ENCODE data around the gene TNFRSF21. TPM values are rescaled to one million over a fixed set of nuclear protein-coding genes. Genes with fewer than 3 reads are reported as not detected.
"Not testable (repeated sequence)": the region's sequence is repeated elsewhere in the genome, so short reads cannot be mapped to it uniquely, and the experiment has no call there.

The TNFRSF21 gene
- total and polyA plus RNA-seq, 2 donors, result 10.7 to 30.2 TPM

DNA sequence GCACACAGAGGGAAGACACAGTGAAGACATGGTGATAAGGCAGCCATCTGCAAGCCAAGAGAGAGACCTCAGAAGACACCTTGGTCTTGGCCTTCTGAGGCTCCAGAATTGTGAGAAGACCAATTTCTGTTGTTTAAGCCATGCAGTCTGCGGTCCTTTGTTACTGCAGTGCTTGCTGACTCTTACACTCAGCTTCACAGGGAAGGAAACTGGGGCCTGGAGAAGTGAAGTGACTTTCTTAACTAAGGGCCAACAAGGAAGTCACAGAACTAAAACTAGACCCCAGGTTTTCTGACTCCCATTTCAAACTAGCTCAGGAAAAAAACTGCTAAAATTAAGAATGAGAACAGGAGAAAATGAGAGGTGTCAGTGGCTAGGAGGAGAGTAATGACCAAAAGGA is 74.3 kb downstream of the TNFRSF21 start:
- 100% methylated on average over 1 of the region's 1 CpG for WGBS
- Histone ChIP-seq H3K4me1 (ENCODE audit: control insufficient read depth in 2 of 2, insufficient read depth in 2 of 2, low read length in 2 of 2) (peaks cover 9 to 27% of the 10 kb centered on the region in 2 donors), H3K27me3 (ENCODE audit: control insufficient read depth in 2 of 2, insufficient read depth in 1 of 2, low read length in 1 of 2) (no peaks in the 10 kb centered on the region), H3K36me3 (ENCODE audit: control insufficient read depth in 2 of 2, insufficient read depth in 2 of 2, low read length in 1 of 2) (peaks cover 15 to 23% of the 10 kb centered on the region in 2 donors), H3K4me3 (ENCODE audit: low read length in 2 of 2) (no peak overlapping the region), H3K27ac (ENCODE audit: low read depth in 1 of 2, low read length in 1 of 2) (peak overlapping the region in 1 of 2 donors; percentile 38), H3K9me3 (ENCODE audit: control insufficient read depth in 2 of 2, insufficient read depth in 1 of 2, low read length in 1 of 2) (no peaks in the 10 kb centered on the region)
- peak in 1 of 9 donors; percentile 44 for DNase-seq (ENCODE audit: low read depth in 6 of 9, low spot score in 9 of 9)

- peaks cover 15 to 23% of the 10 kb centered on the region in 2 donors for H3K36me3 ChIP-seq (ENCODE audit: control insufficient read depth in 2 of 2, insufficient read depth in 2 of 2, low read length in 1 of 2)
- no peak overlapping the region for H3K4me3 ChIP-seq (ENCODE audit: low read length in 2 of 2)
- 97% methylated on average over 30 of the region's 30 CpGs for WGBS
These were observed 75.3 kb downstream of the TNFRSF21 start for GRCh38 chr6:47234266-47234933.

DNA sequence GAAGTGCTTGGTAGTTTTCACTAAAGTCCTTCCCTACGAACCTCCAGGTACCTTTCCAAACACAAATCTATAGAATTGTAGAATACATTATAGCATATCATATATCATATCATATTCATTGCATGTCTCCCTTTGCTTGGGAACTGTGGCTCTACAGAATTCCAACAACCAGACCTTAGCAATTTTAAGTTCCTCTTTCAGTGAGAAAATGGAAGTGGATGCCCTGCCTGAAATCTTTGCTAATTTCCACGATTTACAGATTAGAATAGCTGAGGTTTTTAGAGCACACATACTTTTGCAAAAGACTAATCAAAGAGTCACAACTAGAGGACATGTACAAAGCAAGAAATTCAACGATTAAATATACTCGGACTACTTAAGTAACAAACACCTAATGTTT is 78.6 kb downstream of the TNFRSF21 start:
- Histone ChIP-seq H3K4me1 (ENCODE audit: control insufficient read depth in 2 of 2, insufficient read depth in 2 of 2, low read length in 2 of 2) (peaks cover 9 to 11% of the 10 kb centered on the region in 2 donors), H3K9me3 (ENCODE audit: control insufficient read depth in 2 of 2, insufficient read depth in 1 of 2, low read length in 1 of 2) (no peaks in the 10 kb centered on the region)
- WGBS, result 94% methylated on average over 4 of the region's 4 CpGs

More at GRCh38 chr6:47234266-47234933, 75.3 kb downstream of the TNFRSF21 start:
- Histone ChIP-seq H3K4me1 (ENCODE audit: control insufficient read depth in 2 of 2, insufficient read depth in 2 of 2, low read length in 2 of 2) (peaks cover 9 to 19% of the 10 kb centered on the region in 2 donors), H3K27me3 (ENCODE audit: control insufficient read depth in 2 of 2, insufficient read depth in 1 of 2, low read length in 1 of 2) (no peaks in the 10 kb centered on the region), H3K27ac (ENCODE audit: low read depth in 1 of 2, low read length in 1 of 2) (peak overlapping the region in 1 of 2 donors; percentile 13), H3K9me3 (ENCODE audit: control insufficient read depth in 2 of 2, insufficient read depth in 1 of 2, low read length in 1 of 2) (no peaks in the 10 kb centered on the region)
- no peak for DNase-seq (ENCODE audit: low read depth in 6 of 9, low spot score in 9 of 9)

DNA sequence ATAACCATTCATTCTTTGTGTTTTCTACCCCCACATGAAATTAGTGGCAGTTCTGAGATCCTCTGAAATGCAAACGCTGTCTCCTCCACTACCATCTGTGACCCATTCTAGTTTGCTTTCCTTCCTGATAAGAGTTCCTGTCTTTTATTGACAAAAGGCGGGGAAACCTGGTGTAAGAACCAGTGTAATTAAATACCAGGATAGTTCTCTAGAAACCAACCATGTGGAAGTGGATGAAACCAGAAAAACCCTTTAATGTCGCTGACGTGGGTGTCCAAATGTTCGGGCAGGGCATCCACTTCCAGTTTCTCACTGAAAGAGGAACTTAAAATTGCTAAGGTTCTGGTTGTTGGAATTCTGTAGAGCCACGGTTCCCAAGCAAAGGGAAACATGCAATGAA is 79.1 kb downstream of the TNFRSF21 start:
- Histone ChIP-seq H3K27ac (ENCODE audit: low read depth in 1 of 2, low read length in 1 of 2) (no peak overlapping the region), H3K27me3 (ENCODE audit: control insufficient read depth in 2 of 2, insufficient read depth in 1 of 2, low read length in 1 of 2) (no peaks in the 10 kb centered on the region), H3K4me1 (ENCODE audit: control insufficient read depth in 2 of 2, insufficient read depth in 2 of 2, low read length in 2 of 2) (peaks cover 3 to 5% of the 10 kb centered on the region in 2 donors), H3K36me3 (ENCODE audit: control insufficient read depth in 2 of 2, insufficient read depth in 2 of 2, low read length in 1 of 2) (peaks cover 15 to 25% of the 10 kb centered on the region in 2 donors), H3K4me3 (ENCODE audit: low read length in 2 of 2) (no peak overlapping the region), H3K9me3 (ENCODE audit: control insufficient read depth in 2 of 2, insufficient read depth in 1 of 2, low read length in 1 of 2) (no peaks in the 10 kb centered on the region)
- 91% methylated on average over 6 of the region's 6 CpGs for WGBS
- DNase-seq (ENCODE audit: low read depth in 6 of 9, low spot score in 9 of 9), result no peak

More for the DNA sequence above, 78.6 kb downstream of the TNFRSF21 start:
- H3K36me3 ChIP-seq (ENCODE audit: control insufficient read depth in 2 of 2, insufficient read depth in 2 of 2, low read length in 1 of 2), result peaks cover 15 to 25% of the 10 kb centered on the region in 2 donors
- no peak overlapping the region for H3K27ac ChIP-seq (ENCODE audit: low read depth in 1 of 2, low read length in 1 of 2)
- no peaks in the 10 kb centered on the region for H3K27me3 ChIP-seq (ENCODE audit: control insufficient read depth in 2 of 2, insufficient read depth in 1 of 2, low read length in 1 of 2)
- no peak for DNase-seq (ENCODE audit: low read depth in 6 of 9, low spot score in 9 of 9)
- H3K4me3 ChIP-seq (ENCODE audit: low read length in 2 of 2), result no peak overlapping the region

DNA sequence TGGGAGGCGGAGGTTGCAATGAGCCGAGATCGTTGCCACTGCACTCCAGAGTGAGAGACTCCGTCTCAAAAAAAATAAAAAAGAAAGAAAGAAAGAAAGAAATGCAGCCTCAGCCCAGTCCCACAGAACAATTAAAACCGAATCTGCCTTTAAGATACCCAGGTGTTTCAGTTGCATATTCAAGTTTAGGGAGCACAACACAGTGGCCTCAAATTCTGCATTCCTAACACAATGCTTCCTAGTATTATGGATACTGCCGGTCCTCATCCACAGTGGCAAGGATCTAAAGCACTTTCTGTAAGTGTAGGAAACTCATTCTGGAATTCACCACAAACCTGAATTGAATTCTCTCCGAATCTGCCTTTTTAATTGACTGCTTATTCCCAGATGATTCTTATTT is 80.5 kb downstream of the TNFRSF21 start:
- Histone ChIP-seq H3K9me3 (ENCODE audit: control insufficient read depth in 2 of 2, insufficient read depth in 1 of 2, low read length in 1 of 2) (no peaks in the 10 kb centered on the region), H3K36me3 (ENCODE audit: control insufficient read depth in 2 of 2, insufficient read depth in 2 of 2, low read length in 1 of 2) (peaks cover 12 to 21% of the 10 kb centered on the region in 2 donors), H3K4me3 (ENCODE audit: low read length in 2 of 2) (no peak overlapping the region), H3K27me3 (ENCODE audit: control insufficient read depth in 2 of 2, insufficient read depth in 1 of 2, low read length in 1 of 2) (no peaks in the 10 kb centered on the region), H3K4me1 (ENCODE audit: control insufficient read depth in 2 of 2, insufficient read depth in 2 of 2, low read length in 2 of 2) (no peaks in the 10 kb centered on the region), H3K27ac (ENCODE audit: low read depth in 1 of 2, low read length in 1 of 2) (no peak overlapping the region)
- DNase-seq (ENCODE audit: low read depth in 6 of 9, low spot score in 9 of 9), result no peak
- WGBS, result 98% methylated on average over 7 of the region's 7 CpGs

DNA sequence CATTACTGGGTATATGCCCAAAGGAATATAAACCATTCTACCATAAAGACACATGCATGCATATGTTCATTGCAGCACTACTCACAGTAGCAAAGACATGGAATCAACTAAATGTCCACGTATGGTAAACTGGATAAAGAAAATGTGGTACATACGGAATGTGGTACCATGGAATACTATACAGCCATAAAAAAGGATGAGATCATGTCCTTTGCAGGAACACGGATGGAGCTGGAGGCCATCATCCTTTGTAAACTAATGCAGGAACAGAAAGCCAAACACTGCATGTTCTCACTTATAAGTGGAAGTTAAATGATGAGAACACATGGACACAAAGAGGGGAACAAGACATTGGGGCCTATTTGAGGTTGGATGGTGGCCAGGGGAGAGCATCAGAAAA is 81.6 kb downstream of the TNFRSF21 start:
- DNase-seq (ENCODE audit: low read depth in 6 of 9, low spot score in 9 of 9), result not testable (repeated sequence)
- peaks cover 9 to 16% of the 10 kb centered on the region in 2 donors for H3K36me3 ChIP-seq (ENCODE audit: control insufficient read depth in 2 of 2, insufficient read depth in 2 of 2, low read length in 1 of 2)
- WGBS, result 97% methylated on average over 3 of the region's 3 CpGs

DNA sequence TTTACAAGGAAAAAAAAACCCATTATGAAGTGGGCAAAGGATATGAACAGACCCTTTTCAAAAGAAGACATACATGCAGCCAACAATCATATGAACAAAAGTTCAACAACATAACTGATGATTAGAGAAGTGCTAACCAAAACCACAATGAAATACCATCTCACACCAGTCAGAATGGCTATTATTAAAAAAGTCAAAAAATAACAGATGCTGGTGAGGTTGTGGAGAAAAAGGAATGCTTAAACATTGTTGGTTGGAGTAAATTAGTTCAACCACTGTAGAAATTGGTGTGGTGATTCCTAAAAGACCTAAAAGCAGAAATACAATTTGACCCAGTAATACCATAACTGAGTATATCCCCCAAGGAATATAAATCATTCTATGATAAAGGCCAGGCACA is 86.5 kb downstream of the TNFRSF21 start:
- not testable (repeated sequence) for H3K9me3 ChIP-seq (ENCODE audit: control insufficient read depth in 2 of 2, insufficient read depth in 1 of 2, low read length in 1 of 2)

More for the DNA sequence above, 81.6 kb downstream of the TNFRSF21 start:
- H3K27ac ChIP-seq (ENCODE audit: low read depth in 1 of 2, low read length in 1 of 2); H3K4me3 ChIP-seq (ENCODE audit: low read length in 2 of 2); H3K4me1 ChIP-seq (ENCODE audit: control insufficient read depth in 2 of 2, insufficient read depth in 2 of 2, low read length in 2 of 2); H3K27me3 ChIP-seq (ENCODE audit: control insufficient read depth in 2 of 2, insufficient read depth in 1 of 2, low read length in 1 of 2); H3K9me3 ChIP-seq (ENCODE audit: control insufficient read depth in 2 of 2, insufficient read depth in 1 of 2, low read length in 1 of 2): not testable (repeated sequence)

DNA sequence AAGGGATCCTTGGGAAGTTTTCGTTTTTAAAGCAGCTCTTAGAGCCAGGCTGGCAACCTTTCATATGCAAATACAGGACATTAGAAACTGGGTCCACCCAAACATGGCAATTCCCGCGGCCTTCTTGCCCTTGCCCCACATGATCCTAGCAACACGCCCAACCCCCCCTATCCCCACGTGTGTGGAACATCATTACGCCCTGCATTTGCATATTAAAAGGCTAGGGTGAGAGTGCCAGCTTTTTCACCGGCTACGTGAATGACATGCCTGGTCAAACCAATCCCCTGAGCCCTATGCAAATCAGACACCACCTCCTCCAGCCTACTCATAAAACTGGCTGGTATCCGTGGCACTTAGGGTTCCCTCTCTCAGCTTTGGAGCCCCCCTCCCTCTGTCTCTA is 88.1 kb downstream of the TNFRSF21 start:
- no peak for DNase-seq (ENCODE audit: low read depth in 6 of 9, low spot score in 9 of 9)
- 94% methylated on average over 9 of the region's 9 CpGs for WGBS
- H3K36me3 ChIP-seq (ENCODE audit: control insufficient read depth in 2 of 2, insufficient read depth in 2 of 2, low read length in 1 of 2), result no peaks in the 10 kb centered on the region
- no peak overlapping the region for H3K27ac ChIP-seq (ENCODE audit: low read depth in 1 of 2, low read length in 1 of 2)
- H3K9me3 ChIP-seq (ENCODE audit: control insufficient read depth in 2 of 2, insufficient read depth in 1 of 2, low read length in 1 of 2), result no peaks in the 10 kb centered on the region
- no peak overlapping the region for H3K4me3 ChIP-seq (ENCODE audit: low read length in 2 of 2)
- no peaks in the 10 kb centered on the region for H3K27me3 ChIP-seq (ENCODE audit: control insufficient read depth in 2 of 2, insufficient read depth in 1 of 2, low read length in 1 of 2)
- no peaks in the 10 kb centered on the region for H3K4me1 ChIP-seq (ENCODE audit: control insufficient read depth in 2 of 2, insufficient read depth in 2 of 2, low read length in 2 of 2)

More for the DNA sequence above, 86.5 kb downstream of the TNFRSF21 start:
- H3K4me1 ChIP-seq (ENCODE audit: control insufficient read depth in 2 of 2, insufficient read depth in 2 of 2, low read length in 2 of 2); H3K27me3 ChIP-seq (ENCODE audit: control insufficient read depth in 2 of 2, insufficient read depth in 1 of 2, low read length in 1 of 2); DNase-seq (ENCODE audit: low read depth in 6 of 9, low spot score in 9 of 9); H3K27ac ChIP-seq (ENCODE audit: low read depth in 1 of 2, low read length in 1 of 2); H3K36me3 ChIP-seq (ENCODE audit: control insufficient read depth in 2 of 2, insufficient read depth in 2 of 2, low read length in 1 of 2); H3K4me3 ChIP-seq (ENCODE audit: low read length in 2 of 2): not testable (repeated sequence)

GRCh38 chr6:47209632-47210031 is 100.1 kb downstream of the TNFRSF21 start:
- no peaks in the 10 kb centered on the region for H3K36me3 ChIP-seq (ENCODE audit: control insufficient read depth in 2 of 2, insufficient read depth in 2 of 2, low read length in 1 of 2)
- H3K4me3 ChIP-seq (ENCODE audit: low read length in 2 of 2), result no peak overlapping the region
- no peak for DNase-seq (ENCODE audit: low read depth in 6 of 9, low spot score in 9 of 9)
- H3K4me1 ChIP-seq (ENCODE audit: control insufficient read depth in 2 of 2, insufficient read depth in 2 of 2, low read length in 2 of 2), result peaks cover 8 to 15% of the 10 kb centered on the region in 2 donors
- H3K27me3 ChIP-seq (ENCODE audit: control insufficient read depth in 2 of 2, insufficient read depth in 1 of 2, low read length in 1 of 2), result no peaks in the 10 kb centered on the region
- H3K9me3 ChIP-seq (ENCODE audit: control insufficient read depth in 2 of 2, insufficient read depth in 1 of 2, low read length in 1 of 2), result peaks cover 0 to 3% of the 10 kb centered on the region in 2 donors
- no peak overlapping the region for H3K27ac ChIP-seq (ENCODE audit: low read depth in 1 of 2, low read length in 1 of 2)
- 97% methylated on average over 6 of the region's 6 CpGs for WGBS
